HUDEP-2 (cell line): Measurements from ENCODE around the gene SLC25A10.

Source experiments
- DNase-seq, 76 experiments: peaks; one replicate each; lab custom pipeline; 2025; ENCODE audit not compliant: unreplicated experiment in 76 of 76; lab: John Stamatoyannopoulos, UW

The SLC25A10 gene

DNA sequence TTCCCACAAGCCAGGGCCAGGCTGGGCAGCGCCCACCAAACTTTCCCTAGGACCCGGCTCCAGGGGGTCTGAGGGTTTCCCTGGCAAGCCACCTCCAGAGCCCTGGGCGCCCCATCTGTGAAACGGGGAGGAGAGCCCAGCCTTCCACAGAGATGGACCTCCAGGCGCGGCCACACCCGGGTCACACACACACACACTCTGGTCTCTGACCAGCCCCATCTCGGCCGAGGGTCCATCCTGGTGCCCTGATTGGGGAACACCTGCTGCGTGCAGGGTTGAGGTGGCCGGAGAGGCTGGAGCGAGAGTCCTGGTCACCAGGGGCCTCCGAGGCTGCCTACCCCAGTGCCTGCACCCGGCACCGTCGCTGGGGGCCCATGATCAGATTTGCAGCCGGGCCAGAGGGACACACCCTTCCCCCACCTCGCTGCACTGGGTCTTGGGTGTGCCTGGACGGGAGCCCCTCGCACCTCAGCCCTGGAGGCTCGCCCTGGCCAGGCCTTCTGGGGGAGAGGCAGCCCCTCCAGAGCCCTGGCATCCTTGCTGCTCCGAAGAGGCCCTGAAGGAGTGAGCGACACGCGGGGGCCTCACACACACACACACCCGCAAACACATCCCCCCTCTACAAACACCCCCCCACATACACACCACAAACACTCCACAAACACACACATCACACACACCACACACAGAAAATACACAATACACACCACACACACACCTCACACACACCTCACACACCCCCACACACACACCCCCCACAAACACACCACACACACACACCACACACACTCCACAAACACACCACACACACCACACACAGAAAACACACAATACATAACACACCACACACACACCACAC lies 29.7 kb downstream of the SLC25A10 start:
- DNase-seq: peak in 18 of 76 experiments; percentile 6 to 41 (median 16)
